ENCODE measurements around the gene CCRL2.

DNA sequence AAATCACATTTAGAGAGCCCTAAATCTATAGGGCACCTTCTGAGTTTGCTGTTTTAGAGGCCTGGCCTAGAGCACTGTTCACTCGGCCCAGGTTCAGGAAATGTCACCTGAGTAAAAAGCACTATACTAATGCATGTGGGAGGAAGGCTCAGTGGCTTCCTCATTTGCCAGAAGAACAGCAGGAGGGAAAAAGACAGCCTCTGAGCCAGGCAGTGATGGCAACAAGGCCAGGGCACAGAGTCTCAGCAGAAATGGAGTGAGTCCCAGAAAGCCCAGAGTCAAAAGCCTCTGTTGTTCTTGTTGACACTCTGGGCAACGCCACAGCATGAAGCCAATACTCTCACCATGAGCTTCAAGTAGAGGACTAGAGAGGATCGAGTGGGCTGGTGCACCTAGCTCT is 31.8 kb downstream of the CCRL2 start:
- TF ChIP-seq CTCF (IDR thresholded peaks at IDR 0.05), result no peak
- no peak for TF ChIP-seq POLR2A (IDR thresholded peaks at IDR 0.05)

Data from uterus (tissue), 2 donors.